HG03039 (cell line): Measurements from ENCODE around the gene CHAC2.
"Not testable (repeated sequence)": the region's sequence is repeated elsewhere in the genome, so short reads cannot be mapped to it uniquely, and the experiment has no call there.

Experiments used
- ATAC-seq: cut with Tn5 transposase; IDR thresholded peaks from one replicate; pipeline ENCODE4 v1.9.1; 2021; ENCODE audit warnings: mild to moderate bottlenecking, moderate library complexity; ENCODE audit not compliant: unreplicated experiment

The CHAC2 gene

DNA sequence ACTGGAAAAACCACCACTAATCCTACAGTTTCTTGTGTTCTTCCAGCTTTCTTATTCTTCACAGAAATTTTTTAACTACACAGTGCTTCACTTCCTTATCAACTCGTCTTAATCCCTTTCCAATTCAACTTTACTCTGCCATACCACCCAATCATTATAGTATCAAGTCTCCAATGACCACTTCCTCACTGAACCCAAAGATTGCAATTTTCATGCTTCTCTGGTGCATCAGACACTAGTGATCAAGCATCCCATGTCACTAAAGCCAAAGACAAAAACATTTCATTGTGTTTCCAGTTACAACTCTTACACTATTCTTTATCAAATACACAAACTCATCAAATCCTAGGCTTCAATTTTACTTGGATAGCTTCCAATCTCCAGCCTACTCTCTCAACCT is 9.5 kb downstream of the CHAC2 start:
- no peak for ATAC-seq

DNA sequence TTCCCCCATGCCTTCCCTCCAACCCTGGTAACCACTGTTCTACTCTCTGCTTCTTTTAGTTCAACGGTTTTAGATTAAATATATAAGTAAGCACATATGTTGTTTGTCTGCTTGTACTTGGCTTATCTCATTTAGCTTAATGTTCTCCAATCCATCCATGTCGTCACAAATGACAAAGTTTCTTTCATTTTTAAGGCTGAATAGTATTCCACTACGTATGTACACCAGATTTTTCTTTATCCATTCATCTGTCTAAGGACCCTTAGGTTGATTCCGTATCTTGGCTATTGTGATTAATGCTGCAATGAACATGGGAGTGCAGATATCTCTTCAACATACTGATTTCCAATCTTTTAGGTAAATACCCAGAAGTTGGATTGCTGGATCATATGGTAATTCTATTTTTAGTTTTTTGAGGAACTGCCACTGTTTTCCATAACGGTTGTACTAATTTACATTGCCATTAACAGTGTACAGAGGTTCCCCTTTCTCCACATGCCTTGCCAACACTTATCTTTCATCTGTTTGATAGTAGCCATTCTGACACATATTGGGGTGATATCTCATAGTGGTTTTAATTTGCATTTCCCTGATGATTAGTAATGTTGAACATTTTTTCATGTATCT is 11.0 kb downstream of the CHAC2 start:
- no peak for ATAC-seq

DNA sequence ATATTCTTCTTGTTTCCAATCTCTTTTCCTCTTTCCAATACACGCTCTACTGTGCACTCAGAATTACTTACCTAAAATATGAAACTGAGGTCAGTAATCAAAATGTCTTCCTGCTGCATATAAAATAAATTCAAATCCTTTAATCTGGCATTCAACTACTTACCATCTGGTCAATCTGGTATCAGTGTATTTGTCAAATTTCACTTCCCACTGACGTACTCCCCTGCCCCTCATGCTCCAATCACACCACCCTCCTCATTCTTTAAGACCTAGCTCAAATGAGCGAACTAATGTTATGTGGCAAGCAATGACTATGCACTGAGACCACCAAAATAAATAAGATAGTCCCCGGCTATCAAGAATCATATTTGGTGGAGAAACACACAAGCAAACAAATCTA is 12.5 kb downstream of the CHAC2 start:
- ATAC-seq = no peak

DNA sequence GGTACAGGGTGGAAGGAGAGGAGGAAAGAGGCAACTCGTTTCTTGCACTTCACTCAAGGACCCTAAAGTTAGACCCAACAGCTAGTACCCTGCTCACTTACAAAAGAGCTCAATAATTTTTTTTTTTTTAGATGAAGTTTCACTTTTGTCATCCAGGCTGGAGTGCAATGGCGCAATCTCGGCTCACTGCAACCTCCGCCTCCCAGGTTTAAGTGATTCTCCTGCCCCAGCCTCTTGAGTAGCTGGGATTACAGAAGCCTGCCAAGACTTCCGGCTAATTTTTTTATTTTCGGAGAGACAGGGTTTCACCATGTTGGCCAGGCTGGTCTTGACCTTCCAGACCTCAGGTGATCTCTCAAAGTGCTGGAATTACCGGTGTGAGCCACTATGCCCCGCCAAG is 15.1 kb downstream of the CHAC2 start:
- no peak for ATAC-seq

DNA sequence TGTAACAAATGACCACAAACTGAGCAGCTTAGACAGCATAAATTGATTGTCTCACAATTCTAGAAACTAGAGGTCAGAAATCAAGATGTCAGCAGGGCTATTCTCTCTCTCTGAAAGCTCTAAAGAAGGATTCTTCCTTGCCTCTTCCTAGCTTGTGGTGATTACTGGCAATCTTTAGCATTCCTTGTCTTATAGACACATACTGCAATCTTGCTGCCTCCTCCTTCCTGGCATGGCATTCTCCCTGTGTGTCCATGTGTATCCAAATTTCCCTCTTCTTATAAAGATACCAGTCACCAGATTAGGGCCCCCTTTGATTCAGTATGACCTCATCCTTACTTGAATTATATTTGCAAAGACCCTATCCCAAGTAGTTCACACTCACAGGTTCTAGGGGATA is 16.8 kb downstream of the CHAC2 start:
- ATAC-seq = no peak

DNA sequence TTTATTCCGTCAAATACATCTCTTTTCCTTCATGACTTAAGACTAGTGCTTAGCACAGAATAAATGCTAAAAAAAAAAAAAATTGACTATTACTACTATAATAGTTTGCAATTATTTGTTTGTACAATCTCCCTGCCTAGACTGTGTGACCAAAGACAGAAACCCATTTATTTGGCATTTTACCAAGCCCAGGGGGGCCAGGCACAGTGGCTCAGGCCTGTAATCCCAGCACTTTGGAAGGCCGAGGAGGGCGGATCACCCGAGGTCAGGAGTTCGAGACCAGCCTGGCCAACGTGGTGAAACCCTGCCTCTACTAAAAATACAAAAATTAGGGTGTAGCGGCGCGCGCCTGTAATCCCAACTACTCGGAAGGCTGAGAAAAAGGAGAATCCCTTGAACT is 17.8 kb downstream of the CHAC2 start:
- no peak for ATAC-seq

DNA sequence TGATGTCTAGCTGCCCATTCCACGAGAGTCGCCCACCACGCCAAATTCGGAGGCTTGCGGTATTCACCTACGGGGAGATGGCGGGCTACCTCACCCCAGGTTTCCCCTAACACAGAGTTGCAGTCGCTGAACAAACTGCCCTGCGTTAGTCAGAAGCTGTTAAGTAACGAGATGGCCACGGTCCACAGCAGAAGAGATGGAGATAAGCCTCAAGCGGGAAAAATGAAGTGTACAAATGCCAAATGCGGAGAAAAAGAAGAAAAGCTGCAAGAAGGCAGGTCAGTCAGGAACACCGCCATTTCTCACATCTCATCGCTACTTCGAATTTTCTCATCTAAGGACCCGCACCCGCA is 18.7 kb downstream of the CHAC2 start:
- peak; percentile 11 for ATAC-seq

DNA sequence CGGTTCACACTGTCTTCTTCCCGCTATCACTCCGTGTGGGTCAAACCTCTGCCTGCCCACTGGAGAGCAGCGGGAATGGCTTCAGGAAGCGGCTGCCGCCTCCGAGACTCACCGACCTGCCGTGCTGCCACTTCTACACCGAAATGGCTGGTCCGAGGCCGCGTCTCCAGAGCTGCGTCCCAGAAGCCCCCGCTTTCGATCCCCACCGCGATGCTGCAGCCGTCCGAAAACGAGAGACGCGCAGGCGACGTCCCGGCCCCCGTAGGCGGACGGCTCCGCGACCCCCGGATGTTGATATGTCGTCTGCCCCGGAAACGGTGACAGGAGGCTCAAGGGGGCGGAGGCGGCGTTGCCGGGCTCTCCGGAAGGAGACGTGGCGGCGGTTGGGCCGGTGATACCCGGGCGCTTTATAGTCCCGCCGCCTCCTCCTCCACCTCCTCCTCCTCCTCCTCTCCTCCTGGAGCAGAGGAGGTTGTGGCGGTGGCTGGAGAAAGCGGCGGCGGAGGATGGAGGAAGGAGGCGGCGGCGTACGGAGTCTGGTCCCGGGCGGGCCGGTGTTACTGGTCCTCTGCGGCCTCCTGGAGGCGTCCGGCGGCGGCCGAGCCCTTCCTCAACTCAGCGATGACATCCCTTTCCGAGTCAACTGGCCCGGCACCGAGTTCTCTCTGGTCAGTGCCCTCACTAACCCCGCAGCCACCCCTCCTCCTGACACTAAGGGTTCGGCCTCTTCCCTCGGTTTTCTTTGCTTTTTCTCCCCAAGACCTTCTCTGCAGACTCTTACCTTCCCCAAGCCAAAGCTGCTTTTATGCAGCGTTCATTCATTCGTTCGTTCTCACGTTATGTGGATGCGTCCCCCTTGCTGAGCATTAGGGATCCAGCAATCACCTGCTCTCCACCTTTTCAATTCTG is 19.4 kb downstream of the CHAC2 start, which contains the start of the genes ASB3 and ERLEC1:
Gene ASB3, minus strand, starts transcription at position 249 of the 909 bp plus-strand sequence. CDS start 21,381 bp downstream, outside the sequence.
Gene ERLEC1, plus strand, starts transcription at position 340 of the 909 bp plus-strand sequence. Its CDS starts 167 bp downstream, at position 507.
- peak; percentile 96 for ATAC-seq

DNA sequence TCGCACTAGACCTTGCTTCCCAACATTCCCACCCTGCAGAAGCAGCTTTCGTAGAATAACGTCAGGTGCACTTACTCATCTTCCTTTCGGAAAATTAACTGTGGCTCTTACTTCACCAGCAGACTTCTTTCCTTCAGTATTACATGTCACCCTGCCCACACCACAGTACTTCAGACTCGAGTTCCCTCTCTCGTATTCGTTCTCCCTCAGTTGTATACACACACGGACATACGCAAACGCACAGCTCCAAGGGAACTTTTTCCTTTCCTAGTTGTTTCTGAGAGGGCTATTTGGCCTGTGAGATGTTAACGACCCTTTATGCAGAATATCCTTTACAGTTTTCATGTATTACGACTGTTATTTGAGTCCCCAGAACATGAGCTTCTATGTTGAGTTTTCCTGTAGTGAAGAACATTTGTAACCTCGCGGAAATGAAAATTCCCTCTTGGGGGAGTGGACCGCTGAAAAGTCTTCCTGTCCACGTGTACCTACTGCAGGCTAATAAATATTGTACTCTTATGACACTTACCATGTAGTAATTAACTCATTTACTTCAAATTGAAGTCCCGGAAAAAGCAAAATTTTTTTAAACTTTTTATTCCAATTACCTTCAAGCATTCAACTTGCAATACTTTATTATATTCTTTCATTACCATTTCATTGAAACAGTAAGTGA is 20.1 kb downstream of the CHAC2 start:
- no peak for ATAC-seq

DNA sequence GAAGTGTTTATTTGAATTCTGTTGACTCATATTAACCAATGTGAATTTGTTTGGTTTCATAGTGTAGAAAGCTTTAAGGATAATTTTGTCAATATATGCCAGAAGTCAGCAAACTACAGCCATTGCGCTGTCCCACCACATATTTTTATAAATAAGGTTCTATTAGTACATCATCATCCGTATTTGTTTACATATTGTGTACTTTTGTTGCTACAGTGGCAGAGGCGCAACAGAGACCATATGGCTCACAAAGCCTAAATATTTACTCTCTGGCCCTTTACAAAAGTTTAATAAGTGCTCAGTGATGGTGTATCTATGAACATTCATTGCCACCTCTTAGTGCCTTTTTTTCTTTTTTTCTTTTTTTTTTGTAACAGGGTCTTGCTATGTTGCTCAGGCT is 25.7 kb downstream of the CHAC2 start:
- ATAC-seq = no peak

DNA sequence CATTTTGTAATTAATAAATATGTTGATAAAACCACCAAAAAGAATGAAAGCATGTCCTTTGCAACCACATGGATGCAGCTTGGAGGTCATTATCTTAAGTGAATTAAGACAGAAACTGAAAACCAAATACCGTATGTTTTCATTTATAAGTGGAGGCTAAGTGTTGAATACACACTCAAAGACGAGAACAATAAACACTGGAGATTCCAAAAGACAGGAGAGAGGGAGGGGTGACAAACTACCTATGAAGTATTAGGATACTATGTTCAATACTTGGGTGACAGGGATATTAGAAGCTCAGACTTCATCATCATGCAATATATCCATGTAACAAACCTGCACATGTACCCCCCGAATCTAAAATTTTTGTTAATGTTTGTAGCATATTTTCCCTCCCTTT is 26.2 kb downstream of the CHAC2 start:
- ATAC-seq = no peak

DNA sequence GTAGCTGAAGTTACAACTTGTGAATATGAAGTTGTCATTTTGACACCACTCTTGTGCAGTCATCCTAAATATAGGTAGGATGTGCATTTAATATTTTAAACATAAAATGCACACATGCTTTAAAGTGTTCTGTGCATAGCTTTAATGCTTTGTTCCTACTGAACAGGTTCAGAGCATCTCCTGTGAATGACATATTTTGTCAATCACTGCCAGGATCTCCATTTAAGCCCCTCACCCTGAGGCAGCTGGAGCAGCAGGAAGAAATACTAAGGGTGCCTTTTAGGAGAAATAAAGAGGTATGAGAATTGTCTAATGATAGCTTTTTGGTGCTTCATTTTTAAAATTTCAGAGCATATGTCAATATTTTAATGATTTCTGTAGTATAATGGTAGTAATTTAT is 33.9 kb downstream of the CHAC2 start:
- ATAC-seq = no peak

DNA sequence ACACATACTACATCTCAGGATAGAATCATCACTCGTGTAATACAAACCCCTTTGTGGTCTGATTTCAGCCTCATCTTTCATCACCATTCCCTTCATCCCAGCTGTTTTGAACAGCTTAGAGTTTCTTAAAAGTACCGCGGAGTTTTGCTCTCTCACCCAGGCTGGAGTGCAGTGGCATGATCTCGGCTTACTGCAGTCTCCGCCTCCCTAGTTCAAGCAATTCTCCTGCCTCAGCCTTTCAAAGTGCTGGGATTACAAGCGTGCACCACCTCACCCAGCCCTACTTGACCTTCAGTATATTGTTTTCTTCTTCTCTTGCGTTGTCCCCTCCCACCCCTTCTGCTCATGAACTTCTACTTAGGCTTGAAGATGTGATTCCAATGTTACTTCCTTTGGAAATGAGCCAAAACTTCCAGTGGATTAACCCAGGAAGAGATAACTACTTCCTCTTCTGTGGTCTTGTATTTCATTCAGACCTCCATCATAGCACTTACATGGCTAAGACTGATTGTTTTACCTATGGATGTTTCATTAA is 35.1 kb downstream of the CHAC2 start:
- ATAC-seq = no peak

DNA sequence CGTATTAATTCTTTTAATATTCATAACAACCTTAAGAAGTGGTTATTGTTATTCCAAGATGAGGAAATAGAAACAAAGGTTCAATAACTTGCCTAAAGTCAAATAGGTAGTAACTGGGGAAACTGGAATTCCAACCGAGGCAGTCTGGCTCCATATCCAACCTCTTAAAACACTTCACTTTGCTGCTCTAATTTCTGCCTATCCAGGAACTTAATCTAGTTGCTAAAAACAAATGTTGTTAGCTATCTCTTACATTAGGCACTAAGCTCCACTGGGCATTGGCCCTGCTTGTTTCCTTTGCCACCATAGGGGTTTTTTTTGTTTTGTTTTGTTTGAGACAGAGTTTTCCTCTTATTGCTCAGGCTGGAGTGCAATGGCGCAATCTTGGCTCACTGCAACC is 44.0 kb downstream of the CHAC2 start:
- ATAC-seq = no peak

DNA sequence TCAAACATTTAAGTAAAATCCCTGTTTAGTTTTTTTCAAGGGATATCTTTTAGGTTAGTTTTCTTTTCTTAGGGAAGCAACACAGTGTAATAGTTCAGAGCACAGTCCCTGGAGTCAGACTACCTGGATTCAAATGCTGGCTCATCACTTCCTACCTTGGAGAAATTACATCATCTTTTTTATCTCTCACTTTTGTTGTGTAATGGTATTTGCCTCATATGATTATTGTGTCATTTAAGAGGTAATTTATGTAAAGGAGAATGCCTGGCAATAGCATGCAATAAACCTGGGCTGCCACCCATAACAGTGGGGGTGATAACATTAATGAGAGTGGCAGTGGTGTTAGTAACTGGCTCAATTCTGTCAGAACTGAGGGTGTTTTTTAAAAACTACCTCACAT is 45.5 kb downstream of the CHAC2 start:
- ATAC-seq = no peak

DNA sequence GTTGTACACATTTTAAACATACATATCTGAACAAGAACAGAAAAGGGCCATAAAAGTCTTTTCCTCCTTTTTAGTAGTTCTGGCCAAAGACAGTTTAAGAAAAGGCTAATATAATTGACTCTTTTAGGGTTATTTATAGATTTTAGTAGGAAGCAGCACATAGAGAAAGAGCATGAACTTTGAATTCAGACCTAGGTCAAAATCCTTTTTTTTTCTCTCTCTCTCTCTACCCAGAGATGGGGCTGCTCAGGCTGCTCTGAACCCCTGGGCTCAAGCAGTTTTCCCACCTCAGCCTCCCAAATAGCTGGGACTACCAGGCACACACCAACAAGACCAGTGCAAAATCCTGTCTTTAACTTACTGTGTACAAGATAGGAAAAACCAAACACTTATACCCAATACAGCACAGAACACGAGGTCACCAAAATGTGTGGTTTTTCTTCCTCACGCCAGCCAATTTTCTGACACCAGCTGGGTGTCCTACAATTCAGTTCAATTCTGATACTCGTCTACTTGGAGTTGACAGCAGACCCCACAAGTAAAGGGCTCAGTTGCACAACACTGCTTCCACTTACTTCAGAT is 51.3 kb downstream of the CHAC2 start:
- ATAC-seq = no peak

DNA sequence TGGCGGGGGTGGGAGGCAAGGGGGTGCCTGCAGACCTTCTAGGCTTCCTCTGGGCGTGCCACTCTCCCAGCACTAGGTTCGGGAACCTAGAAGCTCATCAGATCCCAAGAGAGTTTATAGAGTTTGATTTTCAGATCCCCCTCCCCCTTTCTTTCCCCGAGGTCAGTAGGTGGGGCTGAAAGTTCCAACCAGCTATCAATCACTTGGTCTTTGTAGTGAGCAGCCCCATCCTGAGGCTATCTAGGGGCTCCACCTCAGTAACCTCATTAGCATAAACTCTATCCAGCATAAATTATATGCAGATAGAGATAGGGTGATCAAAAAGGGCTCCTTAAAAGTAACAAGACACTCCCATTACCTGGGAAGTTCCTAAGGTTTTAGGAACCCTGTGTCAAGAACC is 52.0 kb downstream of the CHAC2 start:
- no peak for ATAC-seq

DNA sequence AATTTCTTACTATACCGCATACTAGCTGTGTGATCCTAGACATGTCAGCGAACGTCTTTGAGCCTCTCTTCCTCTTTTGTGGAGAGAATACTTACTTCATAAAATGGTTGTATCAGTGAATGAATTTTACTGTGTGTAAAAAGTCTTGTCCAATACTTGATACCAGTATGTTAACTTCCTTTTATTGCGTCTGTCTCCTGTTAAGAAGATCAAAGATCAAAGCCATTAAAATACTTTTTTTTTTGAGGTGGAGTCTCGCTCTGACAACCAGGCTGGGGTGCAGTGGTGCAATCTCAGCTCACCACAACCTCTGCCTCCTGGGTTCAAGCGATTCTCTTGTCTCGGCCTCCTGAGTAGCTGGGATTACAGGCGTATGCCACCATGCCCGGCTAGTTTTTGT is 52.4 kb downstream of the CHAC2 start:
- no peak for ATAC-seq

DNA sequence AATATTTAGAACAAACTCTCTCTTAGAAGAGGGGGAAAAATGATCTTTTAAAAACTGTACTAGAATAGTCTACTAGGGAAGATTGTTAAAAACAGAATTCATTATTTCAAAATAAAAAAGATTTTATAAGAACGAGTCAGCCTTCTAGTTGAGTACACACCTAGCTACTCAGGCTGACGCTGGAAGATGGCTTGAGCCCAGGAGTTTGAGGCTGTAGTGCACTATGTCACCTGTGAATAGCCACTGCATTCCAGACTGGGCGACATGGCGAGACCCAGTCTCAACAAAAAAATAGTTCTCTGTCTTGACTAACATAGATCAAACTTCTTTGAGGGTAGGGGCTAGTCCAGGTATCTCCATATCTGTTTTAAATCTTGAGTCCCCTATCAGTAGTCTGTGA is 53.1 kb downstream of the CHAC2 start:
- no peak for ATAC-seq

DNA sequence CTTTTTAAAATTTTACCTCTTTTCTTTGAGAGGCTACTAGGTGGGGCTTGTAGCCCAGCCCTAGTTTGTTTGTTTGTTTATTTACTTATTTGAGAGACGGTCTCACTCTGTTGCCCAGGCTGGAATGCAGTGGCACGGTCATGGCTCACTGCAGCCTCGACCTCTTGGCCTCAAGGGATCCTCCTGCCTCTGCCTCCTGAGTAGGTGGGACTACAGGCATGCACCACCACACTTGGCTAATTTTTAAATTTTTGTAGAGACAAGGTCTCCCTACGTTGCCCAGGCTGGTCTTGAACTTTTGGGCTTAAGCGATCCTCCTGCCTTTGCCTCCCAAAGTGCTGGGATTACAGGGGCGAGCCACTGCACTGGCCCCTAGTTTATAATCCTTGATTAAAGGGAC is 54.2 kb downstream of the CHAC2 start:
- no peak for ATAC-seq

DNA sequence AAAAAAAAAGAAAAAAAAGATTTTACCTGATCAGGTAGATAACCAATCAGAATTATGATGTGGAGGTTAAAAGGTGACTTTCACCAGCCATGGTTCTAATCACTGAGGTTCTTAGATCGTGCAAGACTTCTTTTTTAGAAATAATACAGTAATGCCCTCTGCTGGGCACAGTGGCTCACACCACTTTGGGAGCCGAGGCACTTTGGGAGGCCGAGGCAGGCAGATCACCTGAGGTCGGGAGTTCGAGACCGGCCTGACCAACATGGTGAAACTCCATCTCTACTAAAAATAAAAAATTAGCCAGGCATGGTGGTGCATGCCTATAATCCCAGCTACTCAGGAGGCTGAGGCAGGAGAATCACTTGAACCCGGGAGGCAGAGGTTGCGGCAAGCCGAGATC is 56.0 kb downstream of the CHAC2 start:
- not testable (repeated sequence) for ATAC-seq
